Measurements from ENCODE around the gene RAB21.
"Not testable (repeated sequence)": the region's sequence is repeated elsewhere in the genome, so short reads cannot be mapped to it uniquely, and the experiment has no call there.

Gene RAB21

GRCh38 chr12:71795901-71796300, 41.2 kb downstream of the RAB21 start:
- in situ Hi-C loops (cut with MboI; ENCODE audit: low sequenced_read_pairs), result no loop called here

DNA sequence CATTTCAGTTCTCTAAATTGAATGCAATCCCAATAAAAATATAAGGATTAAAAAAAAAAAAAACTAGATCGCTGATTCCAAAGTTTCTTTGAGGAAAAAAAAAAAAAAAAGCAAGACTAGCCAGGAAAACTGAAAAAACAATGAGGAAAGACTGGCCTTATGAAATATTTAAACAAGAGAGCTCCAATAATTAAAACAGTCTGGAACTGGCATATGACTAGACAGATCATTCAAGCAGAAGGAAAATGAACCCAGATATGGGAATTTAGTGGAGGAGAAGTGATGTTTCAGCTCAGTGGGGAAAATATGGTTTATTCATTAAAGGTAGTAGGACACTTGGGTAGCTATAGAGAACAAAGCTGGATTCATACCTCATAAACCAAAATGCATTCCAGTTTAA, 42.9 kb downstream of the RAB21 start:
- in situ Hi-C loops (cut with MboI; ENCODE audit: low sequenced_read_pairs), result no loop called here

- in situ Hi-C loops (cut with MboI; ENCODE audit: low sequenced_read_pairs), result no loop called here
These were observed 44.4 kb downstream of the RAB21 start for GRCh38 chr12:71799106-71799505.

DNA sequence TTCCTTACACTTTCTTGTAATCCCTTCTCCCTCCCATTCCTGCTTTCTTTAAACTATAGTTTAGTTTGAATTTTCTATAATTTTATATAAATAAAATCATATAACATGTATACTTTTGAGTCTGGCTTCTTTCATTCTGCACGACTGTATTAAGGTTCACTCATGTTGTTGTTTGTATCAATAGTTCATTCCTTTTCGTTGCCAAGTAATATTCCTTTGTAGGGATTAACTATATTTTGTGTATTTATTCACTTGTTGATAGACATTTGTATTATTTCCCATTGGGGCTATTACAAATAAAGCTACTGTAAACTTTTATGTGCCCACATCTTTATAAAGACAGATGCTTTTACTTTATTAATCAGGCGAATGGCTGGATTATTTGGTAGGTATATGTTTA, 45.5 kb downstream of the RAB21 start:
- in situ Hi-C loops (cut with MboI; ENCODE audit: low sequenced_read_pairs), result no loop called here

GRCh38 chr12:71804505-71804904, 49.8 kb downstream of the RAB21 start:
- in situ Hi-C loops (cut with MboI; ENCODE audit: low sequenced_read_pairs), result no loop called here

- in situ Hi-C loops (cut with MboI; ENCODE audit: low sequenced_read_pairs), result no loop called here
These were observed 56.3 kb downstream of the RAB21 start for GRCh38 chr12:71810921-71811320.

DNA sequence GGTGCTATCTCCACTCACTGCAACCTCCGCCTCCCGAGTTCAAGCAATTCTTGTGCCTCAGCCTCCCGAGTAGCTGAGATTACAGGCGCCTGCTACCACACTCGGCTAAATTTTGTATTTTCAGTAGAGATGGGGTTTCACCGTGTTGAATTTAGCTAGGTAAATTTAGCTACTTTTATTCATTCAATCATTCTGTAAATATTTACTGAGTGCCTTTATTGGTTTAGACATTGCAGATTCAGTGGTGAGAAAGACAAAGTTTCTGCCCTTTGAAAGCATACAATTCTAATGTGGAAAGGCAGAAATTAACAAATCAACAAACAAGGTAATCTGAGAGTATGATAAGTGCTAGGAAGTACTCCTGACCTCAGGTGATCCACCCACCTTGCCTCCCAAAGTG, 60.6 kb downstream of the RAB21 start:
- in situ Hi-C loops (cut with MboI; ENCODE audit: low sequenced_read_pairs), result not testable (repeated sequence)

GRCh38 chr12:71822088-71822487, 67.4 kb downstream of the RAB21 start:
- in situ Hi-C loops (cut with MboI; ENCODE audit: low sequenced_read_pairs), result not testable (repeated sequence)

- in situ Hi-C loops (cut with MboI; ENCODE audit: low sequenced_read_pairs), result no loop called here
These were observed 74.2 kb downstream of the RAB21 start for GRCh38 chr12:71828813-71829212.

- in situ Hi-C loops (cut with MboI; ENCODE audit: low sequenced_read_pairs), result no loop called here
These were observed 82.7 kb downstream of the RAB21 start for GRCh38 chr12:71837356-71837755.

DNA sequence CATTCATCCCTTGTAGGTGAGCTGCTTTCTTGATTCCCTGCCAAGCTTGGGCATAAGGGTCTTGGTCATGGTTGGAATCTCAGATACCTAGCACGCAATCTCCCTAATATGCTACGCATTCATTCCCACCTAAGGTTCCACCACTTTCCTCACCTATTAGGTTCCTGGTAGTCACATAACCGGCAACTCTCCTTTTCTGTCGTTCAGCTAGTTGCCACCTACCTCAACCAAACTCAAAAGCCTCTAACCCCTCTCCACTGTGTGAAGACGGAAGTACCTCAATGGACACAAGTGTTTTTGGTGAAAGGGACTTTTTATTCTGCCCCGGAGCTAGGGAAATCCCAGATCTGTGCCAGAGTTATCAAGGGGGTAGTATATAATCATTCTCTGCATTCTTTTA, 83.6 kb downstream of the RAB21 start:
- in situ Hi-C loops (cut with MboI; ENCODE audit: low sequenced_read_pairs), result no loop called here

- in situ Hi-C loops (cut with MboI; ENCODE audit: low sequenced_read_pairs), result no loop called here
These were observed 84.0 kb downstream of the RAB21 start for GRCh38 chr12:71838676-71839075.

GRCh38 chr12:71840231-71840847, 85.7 kb downstream of the RAB21 start:
- in situ Hi-C loops (cut with MboI; ENCODE audit: low sequenced_read_pairs), result no loop called here

GRCh38 chr12:71846322-71846940, 91.8 kb downstream of the RAB21 start:
- in situ Hi-C loops (cut with MboI; ENCODE audit: low sequenced_read_pairs), result no loop called here

GRCh38 chr12:71848212-71848611, 93.5 kb downstream of the RAB21 start:
- in situ Hi-C loops (cut with MboI; ENCODE audit: low sequenced_read_pairs), result no loop called here

GRCh38 chr12:71849109-71849851, 94.6 kb downstream of the RAB21 start:
- in situ Hi-C loops (cut with MboI; ENCODE audit: low sequenced_read_pairs), result no loop called here
